ENCODE measurements around the gene DUSP9.

Gene DUSP9

GRCh38 chrX:153626863-153627674, 19.9 kb upstream of the DUSP9 start:
- no peak for TF ChIP-seq CTCF (IDR thresholded peaks at IDR 0.05; ENCODE audit: control insufficient read depth, extremely low read depth, insufficient read depth)
- H3K4me3 ChIP-seq (ENCODE audit: low read depth, low read length): no peak overlapping the region
- DNase-seq (ENCODE audit: low read depth): no peak

GRCh38 chrX:153627675-153628111, 19.3 kb upstream of the DUSP9 start:
- no peak overlapping the region for H3K4me3 ChIP-seq (ENCODE audit: low read depth, low read length)
- TF ChIP-seq CTCF (IDR thresholded peaks at IDR 0.05; ENCODE audit: control insufficient read depth, extremely low read depth, insufficient read depth): no peak
- no peak for DNase-seq (ENCODE audit: low read depth)

GRCh38 chrX:153628129-153628528, 18.9 kb upstream of the DUSP9 start:
- no peak overlapping the region for H3K4me3 ChIP-seq (ENCODE audit: low read depth, low read length)
- no peak for TF ChIP-seq CTCF (IDR thresholded peaks at IDR 0.05; ENCODE audit: control insufficient read depth, extremely low read depth, insufficient read depth)
- DNase-seq (ENCODE audit: low read depth): no peak

- DNase-seq (ENCODE audit: low read depth): no peak
- TF ChIP-seq CTCF (IDR thresholded peaks at IDR 0.05; ENCODE audit: control insufficient read depth, extremely low read depth, insufficient read depth): no peak
- H3K4me3 ChIP-seq (ENCODE audit: low read depth, low read length): no peak overlapping the region
These were observed 18.3 kb upstream of the DUSP9 start for GRCh38 chrX:153628665-153629064.

GRCh38 chrX:153631346-153631745, 15.7 kb upstream of the DUSP9 start:
- H3K4me3 ChIP-seq (ENCODE audit: low read depth, low read length): no peak overlapping the region
- DNase-seq (ENCODE audit: low read depth): no peak
- no peak for TF ChIP-seq CTCF (IDR thresholded peaks at IDR 0.05; ENCODE audit: control insufficient read depth, extremely low read depth, insufficient read depth)

- no peak for TF ChIP-seq CTCF (IDR thresholded peaks at IDR 0.05; ENCODE audit: control insufficient read depth, extremely low read depth, insufficient read depth)
- DNase-seq (ENCODE audit: low read depth): no peak
These were observed 15.0 kb upstream of the DUSP9 start for GRCh38 chrX:153631907-153632594.

More at GRCh38 chrX:153631907-153632594, 15.0 kb upstream of the DUSP9 start:
- no peak overlapping the region for H3K4me3 ChIP-seq (ENCODE audit: low read depth, low read length)

Measured in LNCaP clone FGC (cell line).